ENCODE measurements around the gene MED15. TPM values are rescaled to one million over a fixed set of nuclear protein-coding genes. Genes with fewer than 3 reads are reported as not detected.

Gene MED15
- polyA plus RNA-seq, 1 experiment: 17.3 TPM

DNA sequence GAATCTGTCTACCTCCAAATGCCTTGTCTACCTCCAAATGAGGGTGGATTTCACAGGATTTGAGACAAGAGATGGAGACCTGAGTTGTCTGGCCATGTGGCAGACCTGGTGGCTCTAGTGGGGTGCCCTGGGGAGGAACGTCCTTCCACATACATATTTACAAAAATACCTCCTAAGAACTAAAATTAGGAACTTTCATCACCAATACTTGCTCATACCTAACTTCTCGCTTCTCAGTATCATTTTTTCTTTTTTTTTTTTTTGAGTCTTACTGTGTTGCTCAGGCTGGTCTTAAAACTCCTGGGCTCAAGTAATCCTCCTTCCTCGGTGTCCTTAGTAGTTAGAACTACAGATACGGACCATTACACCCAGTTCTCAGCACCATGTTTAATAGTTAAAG lies 117.9 kb downstream of the MED15 start:
- TF ChIP-seq, protein P1, sequence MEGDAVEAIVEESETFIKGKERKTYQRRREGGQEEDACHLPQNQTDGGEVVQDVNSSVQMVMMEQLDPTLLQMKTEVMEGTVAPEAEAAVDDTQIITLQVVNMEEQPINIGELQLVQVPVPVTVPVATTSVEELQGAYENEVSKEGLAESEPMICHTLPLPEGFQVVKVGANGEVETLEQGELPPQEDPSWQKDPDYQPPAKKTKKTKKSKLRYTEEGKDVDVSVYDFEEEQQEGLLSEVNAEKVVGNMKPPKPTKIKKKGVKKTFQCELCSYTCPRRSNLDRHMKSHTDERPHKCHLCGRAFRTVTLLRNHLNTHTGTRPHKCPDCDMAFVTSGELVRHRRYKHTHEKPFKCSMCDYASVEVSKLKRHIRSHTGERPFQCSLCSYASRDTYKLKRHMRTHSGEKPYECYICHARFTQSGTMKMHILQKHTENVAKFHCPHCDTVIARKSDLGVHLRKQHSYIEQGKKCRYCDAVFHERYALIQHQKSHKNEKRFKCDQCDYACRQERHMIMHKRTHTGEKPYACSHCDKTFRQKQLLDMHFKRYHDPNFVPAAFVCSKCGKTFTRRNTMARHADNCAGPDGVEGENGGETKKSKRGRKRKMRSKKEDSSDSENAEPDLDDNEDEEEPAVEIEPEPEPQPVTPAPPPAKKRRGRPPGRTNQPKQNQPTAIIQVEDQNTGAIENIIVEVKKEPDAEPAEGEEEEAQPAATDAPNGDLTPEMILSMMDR (IDR thresholded peaks at IDR 0.05; ENCODE audit: low read depth, low read length): no peak
- Histone ChIP-seq H3K27me3 (ENCODE audit: control insufficient read depth, insufficient read depth, low read length) (peaks cover 28% of the 10 kb centered on the region), H3K9me3 (ENCODE audit: control insufficient read depth, insufficient read depth, low read length) (no peaks in the 10 kb centered on the region), H3K27ac (ENCODE audit: low read depth, low read length) (no peak overlapping the region), H3K4me3 (ENCODE audit: low read depth, low read length) (no peak overlapping the region)
- CTCF ChIA-PET: no interaction called here
- POLR2A ChIA-PET: no interaction called here
- DNase-seq (ENCODE audit: low read depth, low spot score): no peak

DNA sequence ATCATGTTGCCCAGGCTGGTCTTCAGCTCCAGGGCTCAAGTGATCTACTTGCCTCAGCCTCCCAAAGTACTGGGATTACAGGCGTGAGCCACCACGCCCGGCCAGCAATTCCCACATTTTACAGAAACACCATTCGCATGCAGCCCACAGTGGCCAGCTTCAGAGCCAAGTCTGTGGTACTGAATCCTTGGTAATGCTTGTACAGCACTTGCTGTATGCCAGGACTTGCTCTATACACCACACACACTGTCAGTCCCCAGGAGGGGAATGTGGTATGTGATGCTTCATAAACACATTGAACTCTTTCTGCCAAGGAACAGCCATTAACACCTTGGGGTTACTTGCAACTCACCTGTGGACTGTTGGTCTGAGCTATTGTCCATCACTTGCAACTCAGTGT lies 119.4 kb downstream of the MED15 start:
- H3K4me3 ChIP-seq (ENCODE audit: low read depth, low read length): no peak overlapping the region
- H3K27me3 ChIP-seq (ENCODE audit: control insufficient read depth, insufficient read depth, low read length): peaks cover 25% of the 10 kb centered on the region
- ChIA-PET CTCF (no interaction called here), POLR2A (no interaction called here)
- TF ChIP-seq, protein P1 (IDR thresholded peaks at IDR 0.05; ENCODE audit: low read depth, low read length): no peak
- DNase-seq (ENCODE audit: low read depth, low spot score): no peak
- H3K27ac ChIP-seq (ENCODE audit: low read depth, low read length): no peak overlapping the region
- no peaks in the 10 kb centered on the region for H3K9me3 ChIP-seq (ENCODE audit: control insufficient read depth, insufficient read depth, low read length)

GRCh38 chr22:20627432-20627831 lies 120.0 kb downstream of the MED15 start:
- Histone ChIP-seq H3K27me3 (ENCODE audit: control insufficient read depth, insufficient read depth, low read length) (peaks cover 25% of the 10 kb centered on the region), H3K27ac (ENCODE audit: low read depth, low read length) (no peak overlapping the region), H3K4me3 (ENCODE audit: low read depth, low read length) (no peak overlapping the region), H3K9me3 (ENCODE audit: control insufficient read depth, insufficient read depth, low read length) (no peaks in the 10 kb centered on the region)
- ChIA-PET POLR2A (no interaction called here), CTCF (interaction anchor here (0.6 kb wide), 1 partner anchor 61 kb away, joined by 11 read pairs; no protein-coding TSS in a partner anchor)
- TF ChIP-seq, protein P1 (IDR thresholded peaks at IDR 0.05; ENCODE audit: low read depth, low read length): no peak
- DNase-seq (ENCODE audit: low read depth, low spot score): no peak

DNA sequence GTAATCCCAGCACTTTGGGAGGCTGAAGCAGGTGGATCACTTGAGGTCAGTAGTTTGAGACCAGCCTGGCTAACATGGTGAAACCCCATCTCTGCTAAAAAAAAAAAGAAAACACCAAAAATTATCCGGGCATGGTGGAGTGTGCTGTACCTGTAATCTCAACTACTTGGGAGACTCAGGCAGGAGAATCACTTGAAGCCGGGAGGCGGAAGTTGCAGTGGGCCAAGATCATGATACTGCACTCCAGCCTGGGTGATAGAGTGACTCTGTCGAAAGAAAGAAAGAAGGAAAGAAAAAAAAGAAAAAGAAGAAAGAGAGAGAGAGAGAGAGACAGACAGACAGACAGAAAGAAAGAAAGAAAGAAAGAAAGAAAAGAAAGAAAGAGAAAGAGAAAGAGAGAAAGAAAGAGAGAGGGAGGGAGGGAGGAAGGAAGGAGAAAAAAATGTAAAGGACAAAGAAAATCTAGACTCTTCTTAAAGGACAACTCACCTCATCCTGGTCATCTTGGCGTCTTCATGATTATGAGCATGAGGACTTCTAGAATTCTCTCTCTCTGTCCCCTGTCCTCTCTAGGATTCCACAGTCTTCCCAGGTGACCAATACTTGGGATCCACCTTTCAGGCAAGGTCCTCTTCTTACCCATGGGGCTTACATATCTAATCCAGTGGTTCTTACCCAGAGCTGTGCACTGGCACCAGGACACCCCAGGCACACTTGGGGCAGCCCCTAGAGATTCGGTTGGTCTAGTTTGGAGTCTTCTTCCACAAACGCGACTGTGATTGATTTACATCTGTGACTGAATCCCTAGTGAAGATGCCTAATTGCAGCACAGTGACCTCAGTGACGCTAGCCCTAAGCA lies 120.9 kb downstream of the MED15 start:
- ChIA-PET POLR2A (no interaction called here), CTCF (interaction anchor here (0.6 kb wide), 1 partner anchor 62 kb away, joined by 11 read pairs; no protein-coding TSS in a partner anchor)
- Histone ChIP-seq H3K4me3 (ENCODE audit: low read depth, low read length) (no peak overlapping the region), H3K27ac (ENCODE audit: low read depth, low read length) (no peak overlapping the region), H3K27me3 (ENCODE audit: control insufficient read depth, insufficient read depth, low read length) (peaks cover 19% of the 10 kb centered on the region), H3K9me3 (ENCODE audit: control insufficient read depth, insufficient read depth, low read length) (no peaks in the 10 kb centered on the region)
- DNase-seq (ENCODE audit: low read depth, low spot score): no peak
- TF ChIP-seq, protein P1 (IDR thresholded peaks at IDR 0.05; ENCODE audit: low read depth, low read length): no peak

GRCh38 chr22:20629401-20629800 lies 122.0 kb downstream of the MED15 start:
- Histone ChIP-seq H3K9me3 (ENCODE audit: control insufficient read depth, insufficient read depth, low read length) (no peaks in the 10 kb centered on the region), H3K27me3 (ENCODE audit: control insufficient read depth, insufficient read depth, low read length) (peaks cover 22% of the 10 kb centered on the region), H3K27ac (ENCODE audit: low read depth, low read length) (no peak overlapping the region), H3K4me3 (ENCODE audit: low read depth, low read length) (no peak overlapping the region)
- ChIA-PET CTCF (no interaction called here), POLR2A (no interaction called here)
- DNase-seq (ENCODE audit: low read depth, low spot score): no peak
- TF ChIP-seq, protein P1 (IDR thresholded peaks at IDR 0.05; ENCODE audit: low read depth, low read length): no peak
